ENCODE measurements around the gene SPZ1.
"Not testable (repeated sequence)": the region's sequence is repeated elsewhere in the genome, so short reads cannot be mapped to it uniquely, and the experiment has no call there.

SPZ1 gene

GRCh38 chr5:80339116-80339515, 19.3 kb downstream of the SPZ1 start:
- DNase-seq, result no peak

- no peak for DNase-seq
Observed at GRCh38 chr5:80341016-80341775, 21.4 kb downstream of the SPZ1 start.

- DNase-seq, result no peak
Observed at GRCh38 chr5:80343067-80343466, 23.3 kb downstream of the SPZ1 start.

GRCh38 chr5:80346055-80346454, 26.3 kb downstream of the SPZ1 start:
- DNase-seq, result no peak

- no peak for DNase-seq
Observed at GRCh38 chr5:80348171-80348570, 28.4 kb downstream of the SPZ1 start.

GRCh38 chr5:80351019-80351418, 31.2 kb downstream of the SPZ1 start:
- DNase-seq, result not testable (repeated sequence)

- DNase-seq, result no peak
Observed at GRCh38 chr5:80355686-80356085, 35.9 kb downstream of the SPZ1 start.

- DNase-seq, result no peak
Observed at GRCh38 chr5:80357671-80358070, 37.9 kb downstream of the SPZ1 start.

- no peak for DNase-seq
Observed at GRCh38 chr5:80360914-80361444, 41.2 kb downstream of the SPZ1 start.

GRCh38 chr5:80364892-80365291, 45.1 kb downstream of the SPZ1 start:
- DNase-seq, result no peak

GRCh38 chr5:80368661-80369480, 49.1 kb downstream of the SPZ1 start:
- no peak for DNase-seq

- DNase-seq, result no peak
Observed at GRCh38 chr5:80369521-80369920, 49.7 kb downstream of the SPZ1 start.

GRCh38 chr5:80370390-80370789, 50.6 kb downstream of the SPZ1 start:
- no peak for DNase-seq

Measured in DMS79 (cell line).